HepG2 (cell line): ENCODE results near the gene SHISA9. TPM values are rescaled to one million over a fixed set of nuclear protein-coding genes. Genes with fewer than 3 reads are reported as not detected.

ENCODE experiments used
- ATAC-seq: fragments of 200-7000 bp; cut with Tn5 transposase; 3 replicates; pipeline ENCODE4 v1.9.1; 2020; ENCODE audit warnings: mild to moderate bottlenecking, moderate library complexity
- BruUV-seq: library from RNA; stranded (reverse); fragments of 400-500 nt; replicated peaks from 2 replicates; lab custom pipeline; 2021; lab: Mats Ljungman, UMichigan
- CTCF ChIA-PET: fragments of 300-600 bp; formaldehyde crosslinking; extraction: SDS; loops from one replicate; lab custom pipeline; 2021; ENCODE audit warnings: low total read pairs, inconsistent platforms, low intra/inter-chr PET ratio; lab: Yijun Ruan, JAX
- POLR2A ChIA-PET: fragments of 350-600 bp; sonication (Branson Sonifier 250); formaldehyde crosslinking; loops from one replicate; lab custom pipeline; 2020; ENCODE audit warnings: antibody characterized with exemption, inconsistent platforms; lab: Yijun Ruan, JAX
- DNase-seq: peaks from one replicate; pipeline ENCODE4 v3.0.0-alpha.2; 2015; ENCODE audit warnings: low spot score
- FAIRE-seq: peaks from 3 replicates; lab custom pipeline; 2011; peaks lifted over from hg19 to GRCh38; lab: Jason Lieb, UNC
- H2AFZ ChIP-seq: one replicate; pipeline ENCODE4 v1.6.1; 2011; ENCODE audit warnings: low read length, inconsistent platforms
- H3K27ac ChIP-seq: fragments of 300-600 bp; 3 replicates; pipeline ENCODE4 v1.8.0; 2011; ENCODE audit warnings: mixed run types, mild to moderate bottlenecking, mixed read lengths, low read length, inconsistent platforms; ENCODE audit not compliant: insufficient read depth; ENCODE audit errors: extremely low read length
- H3K27me3 ChIP-seq, 2 experiments: fragments of 200-600 bp in 1 of 2; 2 replicates in 1 of 2; 3 replicates in 1 of 2; pipeline versions ENCODE4 v1.6.0 to v1.8.0; 2011; ENCODE audit warnings: low read length in 2 of 2, mild to moderate bottlenecking in 2 of 2, moderate library complexity in 2 of 2, inconsistent platforms in 1 of 2; ENCODE audit not compliant: insufficient read depth in 2 of 2, control insufficient read depth in 1 of 2
- H3K36me3 ChIP-seq, 2 experiments: fragments of 200-600 bp in 1 of 2; replicated peaks in 1 of 2; 2 replicates in 1 of 2; 3 replicates in 1 of 2; pipeline versions ENCODE4 v1.5.1 to v1.8.0; 2011; ENCODE audit warnings: low read length in 2 of 2, inconsistent platforms in 1 of 2; ENCODE audit not compliant: insufficient read depth in 2 of 2, control insufficient read depth in 1 of 2
- H3K4me1 ChIP-seq: 2 replicates; pipeline ENCODE4 v1.5.1; 2012; ENCODE audit warnings: low read length, inconsistent platforms; ENCODE audit not compliant: insufficient read depth
- H3K4me2 ChIP-seq: 2 replicates; pipeline ENCODE4 v1.6.0; 2011; ENCODE audit warnings: low read depth, low read length, inconsistent platforms
- H3K4me3 ChIP-seq, 3 experiments: fragments of 200-600 bp in 1 of 3; sonication (generic), shearing (Covaris generic) in 1 of 3; replicated peaks in 1 of 3; 2 replicates each; pipeline ENCODE4 v1.5.1; 2011 to 2016; ENCODE audit warnings: low read length in 3 of 3, inconsistent platforms in 2 of 3, low read depth in 2 of 3, mild to moderate bottlenecking in 2 of 3, control low read depth in 1 of 3, mixed read lengths in 1 of 3; ENCODE audit not compliant: insufficient read depth in 1 of 3
- H3K79me2 ChIP-seq: one replicate; pipeline ENCODE4 v1.6.1; 2011; ENCODE audit warnings: low read length, inconsistent platforms; ENCODE audit not compliant: insufficient read depth
- H3K9ac ChIP-seq: 2 replicates; pipeline ENCODE4 v1.6.0; 2011; ENCODE audit warnings: mild to moderate bottlenecking, low read depth, low read length, inconsistent platforms; ENCODE audit not compliant: insufficient read depth
- H3K9me3 ChIP-seq: 2 replicates; pipeline ENCODE4 v1.5.1; 2012; ENCODE audit warnings: mild to moderate bottlenecking, low read length
- H4K20me1 ChIP-seq: 2 replicates; pipeline ENCODE4 v1.6.0; 2011; ENCODE audit warnings: inconsistent platforms, mild to moderate bottlenecking, low read length, moderate library complexity; ENCODE audit not compliant: insufficient read depth
- AGO1 ChIP-seq: fragments of 200-400 bp; formaldehyde crosslinking; IDR thresholded peaks from 2 replicates; pipeline ENCODE4 v1.6.1; 2017; ENCODE audit warnings: mild to moderate bottlenecking, low read depth, low read length, moderate library complexity; ENCODE audit not compliant: poor library complexity, severe bottlenecking
- BHLHE40 ChIP-seq: IDR thresholded peaks from 2 replicates; pipeline ENCODE4 v1.6.1; 2011; ENCODE audit warnings: low read length, improper control_type of control experiment
- ESRRA ChIP-seq: sonication (generic); formaldehyde crosslinking; IDR thresholded peaks from 2 replicates; pipeline ENCODE4 v1.5.1; 2020; ENCODE audit warnings: mild to moderate bottlenecking, low read depth, missing genetic modification reagents
- SP2 ChIP-seq: sonication (generic); formaldehyde crosslinking; IDR thresholded peaks from 2 replicates; pipeline ENCODE4 v1.5.1; 2020; ENCODE audit warnings: mild to moderate bottlenecking, missing genetic modification reagents
- SYNCRIP ChIP-seq: fragments of 200-400 bp; formaldehyde crosslinking; IDR thresholded peaks from 2 replicates; pipeline ENCODE4 v1.6.1; 2018; ENCODE audit warnings: mild to moderate bottlenecking, low read depth, low read length; ENCODE audit not compliant: insufficient read depth
- ZNF83 ChIP-seq: sonication (generic); formaldehyde crosslinking; IDR thresholded peaks from 2 replicates; pipeline ENCODE4 v1.4.0; 2020; ENCODE audit warnings: missing genetic modification reagents, mild to moderate bottlenecking, borderline replicate concordance
- WGBS: methylation state at CpG from one replicate; pipeline ENCODE4 v1.1.6; 2017; ENCODE audit warnings: low lambda C conversion rate; 5-methylcytosine and 5-hydroxymethylcytosine counted together
- in situ Hi-C: cut with HindIII; loops from 2 replicates; pipeline ENCODE4 v1.10.0; 2017; ENCODE audit warnings: low pct_unique_long_range_greater_than_20kb; ENCODE audit not compliant: extremely low pct_ligation_motif_present
- intact Hi-C: fragments of 100-400 bp; cut with micrococcal nuclease; formaldehyde crosslinking; loops from one replicate; pipeline ENCODE4 v1.10.0; 2022; ENCODE audit not compliant: unreplicated experiment
- polyA plus RNA-seq, 8 experiments: library from polyadenylated mRNA; depleted of rRNA in 3 of 8; stranded (reverse) in 7 of 8; unstranded in 1 of 8; fragments of >200 nt; fragmentation: Illumina TruSeq in 4 of 8; extraction: Trizol in 4 of 8; gene quantifications; 2 replicates each; pipeline versions ENCODE4 v1.2.1 to v1.2.3, GENCODE V29; 2011 to 2016; ENCODE audit warnings: low read depth in 4 of 8, missing spikeins in 1 of 8, mixed read lengths in 1 of 8; ENCODE audit not compliant: insufficient read depth in 1 of 8
- total RNA-seq, 5 experiments: library from RNA; depleted of rRNA; stranded (reverse); fragments of >200 nt; fragmentation: Illumina TruSeq; extraction: Trizol; gene quantifications; 2 replicates each; pipeline ENCODE4 v1.2.3, GENCODE V29; 2016; ENCODE audit warnings: low read depth in 1 of 5
- TF ChIP-seq, protein P1 (sequence below): sonication (generic); formaldehyde crosslinking; IDR thresholded peaks from 2 replicates; pipeline ENCODE4 v1.5.0; 2020; ENCODE audit warnings: mild to moderate bottlenecking, missing genetic modification reagents
- TF ChIP-seq, protein P2 (sequence below): sonication (generic); formaldehyde crosslinking; IDR thresholded peaks from 2 replicates; pipeline ENCODE4 v1.5.0; 2020; ENCODE audit warnings: missing genetic modification reagents, mild to moderate bottlenecking, borderline replicate concordance
- TF ChIP-seq, protein P3 (sequence below): sonication (generic); formaldehyde crosslinking; IDR thresholded peaks from 2 replicates; pipeline ENCODE4 v1.5.1; 2020; ENCODE audit warnings: missing genetic modification reagents, mild to moderate bottlenecking, borderline replicate concordance
- TF ChIP-seq, protein P4 (sequence below): sonication (generic); formaldehyde crosslinking; conservative IDR thresholded peaks from 2 replicates; pipeline ENCODE4 v1.4.0; 2020; ENCODE audit warnings: mild to moderate bottlenecking, missing genetic modification reagents, moderate library complexity
- TF ChIP-seq, protein P5 (sequence below): sonication (generic); formaldehyde crosslinking; IDR thresholded peaks from 2 replicates; pipeline ENCODE4 v1.4.0; 2020; ENCODE audit warnings: mild to moderate bottlenecking, missing genetic modification reagents
- TF ChIP-seq, protein P6 (sequence below): IDR thresholded peaks from 2 replicates; pipeline ENCODE4 v1.6.1; 2016; ENCODE audit warnings: low read depth, borderline replicate concordance

The SHISA9 gene
- total and polyA plus RNA-seq, 2 of the 13 experiments (the other 11 are each of a cell fraction or from before 2014, with no cell fraction given) = 0.01 TPM; not detected in 1

DNA sequence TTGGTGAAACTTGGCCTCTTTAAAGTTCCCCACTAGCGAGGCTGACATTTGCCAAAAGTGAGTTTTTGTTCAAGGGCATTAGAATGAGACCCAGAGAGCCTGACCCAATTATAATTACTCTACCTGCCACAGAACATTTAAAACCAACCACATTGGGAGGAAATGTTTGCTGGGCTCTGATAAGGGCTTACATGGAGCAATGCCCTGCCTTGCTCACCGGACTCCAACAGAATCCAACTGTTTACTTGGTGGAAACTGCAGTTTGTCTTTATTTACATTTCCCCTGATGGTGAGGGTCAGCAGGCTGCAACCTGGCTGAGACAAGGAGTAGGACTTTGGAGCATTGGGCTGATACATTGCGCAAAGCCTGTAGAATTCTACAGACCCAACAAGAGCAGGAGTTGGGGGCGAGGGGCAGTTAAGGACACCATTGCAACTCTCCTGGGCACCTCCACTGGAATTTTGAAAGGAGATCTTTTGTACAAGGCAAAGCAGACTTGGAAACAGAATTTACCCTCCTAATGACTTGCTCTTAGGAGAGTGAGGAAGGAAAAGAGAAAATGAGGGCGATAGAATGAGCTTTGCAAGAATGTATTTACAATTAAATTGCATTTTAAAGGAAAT is 368.6 kb downstream of the SHISA9 start:
- Histone ChIP-seq H2AFZ (no peak overlapping the region), H3K27me3 (no peaks in the 10 kb centered on the region), H4K20me1 (no peaks in the 10 kb centered on the region), H3K4me2 (peak overlapping the region; percentile 47), H3K9ac (peak overlapping the region; percentile 1; the same call in 1 of the 2 replicates), H3K27ac (peak overlapping the region; percentile 69), H3K4me3 (peak overlapping the region in 2 of 3 experiments; percentile 2 to 6; a peak in 2 of 6 replicates), H3K9me3 (no peaks in the 10 kb centered on the region), H3K36me3 (no peaks in the 10 kb centered on the region), H3K4me1 (peaks cover 35% of the 10 kb centered on the region), H3K79me2 (no peaks in the 10 kb centered on the region)
- intact Hi-C loops = no loop called here
- in situ Hi-C loops = no loop called here
- DNase-seq (peak; percentile 95), ATAC-seq (peak; percentile 98), FAIRE-seq (peak; percentile 97)
- WGBS = 5% methylated on average over 5 of the region's 5 CpGs
- POLR2A ChIA-PET = interaction anchor here (0.9 kb wide), 1 partner anchor 24 kb away, joined by 4 read pairs; no protein-coding TSS in a partner anchor
- no TSS peak for BruUV-seq
- CTCF ChIA-PET = no interaction called here
- TF ChIP-seq BHLHE40 (peak; percentile 64; the same call in 1 of the 2 replicates), SYNCRIP (no peak), ESRRA (peak; percentile 96), AGO1 (no peak), SP2 (CRISPR knock-in tag) (no peak), ZNF83 (CRISPR knock-in tag) (no peak; the same call in 1 of the 2 replicates)
- TF ChIP-seq, protein P1, sequence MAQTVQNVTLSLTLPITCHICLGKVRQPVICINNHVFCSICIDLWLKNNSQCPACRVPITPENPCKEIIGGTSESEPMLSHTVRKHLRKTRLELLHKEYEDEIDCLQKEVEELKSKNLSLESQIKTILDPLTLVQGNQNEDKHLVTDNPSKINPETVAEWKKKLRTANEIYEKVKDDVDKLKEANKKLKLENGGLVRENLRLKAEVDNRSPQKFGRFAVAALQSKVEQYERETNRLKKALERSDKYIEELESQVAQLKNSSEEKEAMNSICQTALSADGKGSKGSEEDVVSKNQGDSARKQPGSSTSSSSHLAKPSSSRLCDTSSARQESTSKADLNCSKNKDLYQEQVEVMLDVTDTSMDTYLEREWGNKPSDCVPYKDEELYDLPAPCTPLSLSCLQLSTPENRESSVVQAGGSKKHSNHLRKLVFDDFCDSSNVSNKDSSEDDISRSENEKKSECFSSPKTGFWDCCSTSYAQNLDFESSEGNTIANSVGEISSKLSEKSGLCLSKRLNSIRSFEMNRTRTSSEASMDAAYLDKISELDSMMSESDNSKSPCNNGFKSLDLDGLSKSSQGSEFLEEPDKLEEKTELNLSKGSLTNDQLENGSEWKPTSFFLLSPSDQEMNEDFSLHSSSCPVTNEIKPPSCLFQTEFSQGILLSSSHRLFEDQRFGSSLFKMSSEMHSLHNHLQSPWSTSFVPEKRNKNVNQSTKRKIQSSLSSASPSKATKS = no peak
- TF ChIP-seq, protein P2, sequence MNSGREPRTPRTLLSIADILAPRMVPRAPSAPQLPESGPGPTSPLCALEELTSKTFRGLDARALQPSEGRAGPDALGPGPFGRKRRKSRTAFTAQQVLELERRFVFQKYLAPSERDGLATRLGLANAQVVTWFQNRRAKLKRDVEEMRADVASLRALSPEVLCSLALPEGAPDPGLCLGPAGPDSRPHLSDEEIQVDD (CRISPR knock-in tag) = no peak
- TF ChIP-seq, protein P3, sequence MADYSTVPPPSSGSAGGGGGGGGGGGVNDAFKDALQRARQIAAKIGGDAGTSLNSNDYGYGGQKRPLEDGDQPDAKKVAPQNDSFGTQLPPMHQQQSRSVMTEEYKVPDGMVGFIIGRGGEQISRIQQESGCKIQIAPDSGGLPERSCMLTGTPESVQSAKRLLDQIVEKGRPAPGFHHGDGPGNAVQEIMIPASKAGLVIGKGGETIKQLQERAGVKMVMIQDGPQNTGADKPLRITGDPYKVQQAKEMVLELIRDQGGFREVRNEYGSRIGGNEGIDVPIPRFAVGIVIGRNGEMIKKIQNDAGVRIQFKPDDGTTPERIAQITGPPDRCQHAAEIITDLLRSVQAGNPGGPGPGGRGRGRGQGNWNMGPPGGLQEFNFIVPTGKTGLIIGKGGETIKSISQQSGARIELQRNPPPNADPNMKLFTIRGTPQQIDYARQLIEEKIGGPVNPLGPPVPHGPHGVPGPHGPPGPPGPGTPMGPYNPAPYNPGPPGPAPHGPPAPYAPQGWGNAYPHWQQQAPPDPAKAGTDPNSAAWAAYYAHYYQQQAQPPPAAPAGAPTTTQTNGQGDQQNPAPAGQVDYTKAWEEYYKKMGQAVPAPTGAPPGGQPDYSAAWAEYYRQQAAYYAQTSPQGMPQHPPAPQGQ = peak; percentile 62; the same call in 1 of the 2 replicates
- TF ChIP-seq, protein P4, sequence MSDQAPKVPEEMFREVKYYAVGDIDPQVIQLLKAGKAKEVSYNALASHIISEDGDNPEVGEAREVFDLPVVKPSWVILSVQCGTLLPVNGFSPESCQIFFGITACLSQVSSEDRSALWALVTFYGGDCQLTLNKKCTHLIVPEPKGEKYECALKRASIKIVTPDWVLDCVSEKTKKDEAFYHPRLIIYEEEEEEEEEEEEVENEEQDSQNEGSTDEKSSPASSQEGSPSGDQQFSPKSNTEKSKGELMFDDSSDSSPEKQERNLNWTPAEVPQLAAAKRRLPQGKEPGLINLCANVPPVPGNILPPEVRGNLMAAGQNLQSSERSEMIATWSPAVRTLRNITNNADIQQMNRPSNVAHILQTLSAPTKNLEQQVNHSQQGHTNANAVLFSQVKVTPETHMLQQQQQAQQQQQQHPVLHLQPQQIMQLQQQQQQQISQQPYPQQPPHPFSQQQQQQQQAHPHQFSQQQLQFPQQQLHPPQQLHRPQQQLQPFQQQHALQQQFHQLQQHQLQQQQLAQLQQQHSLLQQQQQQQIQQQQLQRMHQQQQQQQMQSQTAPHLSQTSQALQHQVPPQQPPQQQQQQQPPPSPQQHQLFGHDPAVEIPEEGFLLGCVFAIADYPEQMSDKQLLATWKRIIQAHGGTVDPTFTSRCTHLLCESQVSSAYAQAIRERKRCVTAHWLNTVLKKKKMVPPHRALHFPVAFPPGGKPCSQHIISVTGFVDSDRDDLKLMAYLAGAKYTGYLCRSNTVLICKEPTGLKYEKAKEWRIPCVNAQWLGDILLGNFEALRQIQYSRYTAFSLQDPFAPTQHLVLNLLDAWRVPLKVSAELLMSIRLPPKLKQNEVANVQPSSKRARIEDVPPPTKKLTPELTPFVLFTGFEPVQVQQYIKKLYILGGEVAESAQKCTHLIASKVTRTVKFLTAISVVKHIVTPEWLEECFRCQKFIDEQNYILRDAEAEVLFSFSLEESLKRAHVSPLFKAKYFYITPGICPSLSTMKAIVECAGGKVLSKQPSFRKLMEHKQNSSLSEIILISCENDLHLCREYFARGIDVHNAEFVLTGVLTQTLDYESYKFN (CRISPR knock-in tag) = peak; percentile 100
- TF ChIP-seq, protein P5, sequence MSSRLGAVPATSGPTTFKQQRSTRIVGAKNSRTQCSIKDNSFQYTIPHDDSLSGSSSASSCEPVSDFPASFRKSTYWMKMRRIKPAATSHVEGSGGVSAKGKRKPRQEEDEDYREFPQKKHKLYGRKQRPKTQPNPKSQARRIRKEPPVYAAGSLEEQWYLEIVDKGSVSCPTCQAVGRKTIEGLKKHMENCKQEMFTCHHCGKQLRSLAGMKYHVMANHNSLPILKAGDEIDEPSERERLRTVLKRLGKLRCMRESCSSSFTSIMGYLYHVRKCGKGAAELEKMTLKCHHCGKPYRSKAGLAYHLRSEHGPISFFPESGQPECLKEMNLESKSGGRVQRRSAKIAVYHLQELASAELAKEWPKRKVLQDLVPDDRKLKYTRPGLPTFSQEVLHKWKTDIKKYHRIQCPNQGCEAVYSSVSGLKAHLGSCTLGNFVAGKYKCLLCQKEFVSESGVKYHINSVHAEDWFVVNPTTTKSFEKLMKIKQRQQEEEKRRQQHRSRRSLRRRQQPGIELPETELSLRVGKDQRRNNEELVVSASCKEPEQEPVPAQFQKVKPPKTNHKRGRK (CRISPR knock-in tag) = peak; percentile 65; the same call in 1 of the 2 replicates
- TF ChIP-seq, protein P6, sequence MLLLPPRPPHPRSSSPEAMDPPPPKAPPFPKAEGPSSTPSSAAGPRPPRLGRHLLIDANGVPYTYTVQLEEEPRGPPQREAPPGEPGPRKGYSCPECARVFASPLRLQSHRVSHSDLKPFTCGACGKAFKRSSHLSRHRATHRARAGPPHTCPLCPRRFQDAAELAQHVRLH = peak; percentile 86; the same call in 1 of the 2 replicates
